HG02610 (cell line): ENCODE data around the gene PCDHGA7.
"Not testable (repeated sequence)": the region's sequence is repeated elsewhere in the genome, so short reads cannot be mapped to it uniquely, and the experiment has no call there.

Experiments
- ATAC-seq: cut with Tn5 transposase; IDR thresholded peaks from one replicate; pipeline ENCODE4 v1.9.1; 2021; ENCODE audit warnings: mild to moderate bottlenecking, moderate library complexity; ENCODE audit not compliant: unreplicated experiment

The PCDHGA7 gene

DNA sequence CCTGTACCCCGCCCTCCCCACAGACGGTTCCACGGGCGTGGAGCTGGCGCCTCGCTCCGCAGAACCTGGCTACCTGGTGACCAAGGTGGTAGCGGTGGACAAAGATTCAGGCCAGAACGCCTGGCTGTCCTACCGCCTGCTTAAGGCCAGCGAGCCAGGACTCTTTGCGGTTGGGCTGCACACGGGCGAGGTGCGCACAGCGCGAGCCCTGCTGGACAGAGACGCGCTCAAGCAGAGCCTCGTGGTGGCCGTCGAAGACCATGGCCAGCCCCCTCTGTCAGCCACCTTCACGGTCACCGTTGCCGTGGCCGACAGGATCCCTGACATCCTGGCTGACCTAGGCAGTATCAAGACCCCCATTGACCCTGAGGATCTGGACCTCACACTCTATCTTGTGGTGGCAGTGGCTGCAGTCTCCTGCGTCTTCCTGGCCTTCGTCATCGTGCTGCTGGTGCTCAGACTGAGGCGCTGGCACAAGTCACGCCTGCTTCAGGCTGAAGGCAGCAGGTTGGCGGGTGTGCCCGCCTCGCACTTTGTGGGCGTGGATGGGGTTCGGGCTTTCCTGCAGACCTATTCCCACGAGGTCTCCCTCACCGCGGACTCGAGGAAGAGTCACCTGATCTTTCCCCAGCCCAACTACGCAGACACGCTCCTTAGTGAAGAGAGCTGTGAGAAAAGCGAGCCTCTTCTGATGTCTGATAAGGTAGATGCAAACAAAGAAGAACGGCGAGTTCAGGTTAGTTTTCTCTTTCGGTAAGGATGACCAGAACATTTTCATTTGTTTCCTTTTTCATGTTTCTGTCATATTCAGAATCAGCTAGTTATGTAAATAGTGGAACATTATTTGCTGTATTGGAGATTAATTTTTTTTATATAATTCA, 16.3 kb upstream of the PCDHGA7 start:
- no peak for ATAC-seq

DNA sequence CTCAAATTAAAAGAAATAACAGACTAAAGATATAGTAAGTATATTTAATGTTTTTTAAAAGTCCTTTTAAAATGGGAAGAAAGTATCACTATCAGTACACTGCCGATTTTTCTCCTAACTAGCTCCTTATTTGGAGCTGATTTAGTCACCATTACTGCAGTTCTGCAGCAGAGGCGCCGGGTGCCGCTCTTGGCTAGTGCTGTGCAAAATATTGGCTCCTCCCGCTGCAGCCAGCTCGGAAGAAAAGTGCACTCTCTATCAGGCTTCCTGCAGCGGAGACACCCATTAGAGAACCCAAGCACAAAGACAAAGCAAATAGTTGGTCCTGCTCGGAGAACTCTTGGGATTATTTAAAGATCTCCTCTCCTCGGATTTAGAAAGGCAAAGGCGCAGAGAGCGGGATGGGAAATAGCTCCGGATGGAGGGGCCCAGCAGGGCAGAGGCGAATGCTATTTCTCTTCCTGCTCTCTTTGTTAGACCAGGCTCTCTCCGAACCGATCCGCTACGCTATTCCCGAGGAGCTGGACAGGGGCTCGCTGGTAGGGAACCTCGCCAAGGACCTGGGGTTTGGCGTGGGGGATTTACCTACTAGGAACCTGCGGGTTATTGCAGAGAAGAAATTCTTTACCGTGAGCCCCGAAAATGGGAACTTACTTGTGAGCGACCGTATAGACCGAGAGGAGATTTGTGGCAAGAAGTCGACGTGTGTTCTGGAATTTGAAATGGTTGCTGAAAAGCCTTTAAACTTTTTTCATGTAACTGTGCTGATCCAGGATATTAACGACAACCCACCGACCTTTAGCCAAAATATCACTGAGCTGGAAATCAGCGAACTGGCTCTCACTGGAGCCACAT, 12.3 kb upstream of the PCDHGA7 start, which contains the start of gene PCDHGB3:
PCDHGB3 (plus strand) TSS at position 249 of the 855 bp plus-strand sequence; CDS start at position 402, 153 bp downstream.
- peak; percentile 65 for ATAC-seq

DNA sequence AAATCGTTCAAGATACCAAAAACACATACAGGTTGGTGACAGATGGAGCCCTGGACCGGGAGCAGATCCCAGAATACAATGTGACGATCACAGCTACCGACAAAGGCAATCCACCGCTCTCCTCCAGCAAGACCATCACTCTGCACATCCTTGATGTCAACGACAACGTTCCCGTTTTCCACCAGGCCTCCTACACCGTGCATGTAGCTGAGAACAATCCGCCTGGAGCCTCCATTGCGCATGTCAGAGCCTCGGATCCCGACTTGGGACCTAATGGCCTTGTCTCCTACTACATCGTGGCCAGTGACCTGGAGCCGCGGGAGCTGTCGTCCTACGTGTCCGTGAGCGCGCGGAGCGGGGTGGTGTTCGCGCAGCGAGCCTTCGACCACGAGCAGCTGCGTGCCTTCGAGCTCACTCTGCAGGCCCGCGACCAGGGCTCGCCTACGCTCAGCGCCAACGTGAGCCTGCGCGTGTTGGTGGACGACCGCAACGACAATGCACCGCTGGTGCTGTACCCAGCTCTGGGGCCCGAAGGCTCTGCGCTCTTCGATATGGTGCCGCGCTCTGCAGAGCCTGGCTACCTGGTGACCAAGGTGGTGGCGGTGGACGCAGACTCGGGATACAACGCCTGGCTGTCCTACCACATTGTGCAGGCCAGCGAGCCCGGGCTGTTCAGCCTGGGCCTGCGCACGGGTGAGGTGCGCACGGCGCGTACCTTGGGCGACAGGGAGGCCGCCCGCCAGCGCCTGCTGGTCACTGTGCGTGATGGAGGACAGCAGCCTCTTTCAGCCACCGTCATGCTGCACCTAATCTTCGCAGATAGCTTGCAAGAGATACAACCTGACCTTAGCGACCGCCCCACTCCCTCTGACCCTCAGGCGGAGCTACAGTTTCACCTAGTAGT, 10.7 kb upstream of the PCDHGA7 start:
- no peak for ATAC-seq

DNA sequence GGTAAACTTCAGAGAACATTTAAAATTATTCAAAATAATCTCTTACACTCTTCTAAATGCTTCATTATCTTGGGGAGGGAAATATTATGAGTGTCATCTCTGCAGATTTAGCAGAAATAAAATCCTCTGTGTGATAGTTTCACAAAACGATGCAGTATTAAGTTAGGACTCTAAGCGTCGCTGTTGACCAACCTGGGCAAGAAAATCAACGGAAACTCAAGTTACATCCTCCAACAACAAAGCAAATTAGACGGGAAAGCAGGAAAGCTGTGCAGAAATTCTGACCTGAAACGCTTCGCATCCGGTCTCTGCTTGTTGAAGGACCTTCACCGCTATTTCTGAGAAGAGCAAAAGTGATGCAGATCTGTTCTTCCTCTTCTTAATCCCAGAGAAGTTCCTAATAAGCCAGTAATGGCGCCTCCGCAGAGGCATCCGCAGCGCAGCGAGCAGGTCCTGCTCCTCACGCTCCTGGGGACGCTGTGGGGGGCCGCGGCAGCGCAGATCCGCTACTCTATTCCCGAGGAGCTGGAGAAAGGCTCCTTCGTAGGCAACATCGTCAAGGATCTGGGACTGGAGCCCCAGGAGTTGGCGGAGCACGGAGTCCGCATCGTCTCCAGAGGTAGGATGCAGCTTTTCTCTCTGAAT, 8.7 kb upstream of the PCDHGA7 start, which contains the start of gene PCDHGA6:
PCDHGA6 (plus strand) TSS at position 219 of the 645 bp plus-strand sequence; CDS start at position 412, 193 bp downstream.
- no peak for ATAC-seq

DNA sequence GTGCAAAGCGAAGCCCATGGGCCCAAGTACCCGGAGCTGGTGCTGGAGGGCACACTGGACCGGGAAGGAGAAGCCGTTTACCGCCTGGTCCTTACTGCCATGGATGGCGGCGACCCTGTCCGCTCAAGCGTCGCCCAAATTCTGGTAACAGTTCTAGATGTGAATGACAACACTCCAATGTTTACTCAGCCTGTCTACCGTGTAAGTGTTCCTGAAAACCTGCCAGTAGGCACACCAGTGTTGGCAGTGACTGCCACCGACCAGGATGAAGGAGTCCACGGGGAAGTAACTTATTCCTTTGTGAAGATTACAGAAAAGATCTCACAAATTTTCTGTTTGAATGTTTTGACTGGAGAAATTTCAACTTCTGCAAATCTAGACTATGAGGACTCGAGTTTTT, 7.9 kb upstream of the PCDHGA7 start:
- no peak for ATAC-seq

DNA sequence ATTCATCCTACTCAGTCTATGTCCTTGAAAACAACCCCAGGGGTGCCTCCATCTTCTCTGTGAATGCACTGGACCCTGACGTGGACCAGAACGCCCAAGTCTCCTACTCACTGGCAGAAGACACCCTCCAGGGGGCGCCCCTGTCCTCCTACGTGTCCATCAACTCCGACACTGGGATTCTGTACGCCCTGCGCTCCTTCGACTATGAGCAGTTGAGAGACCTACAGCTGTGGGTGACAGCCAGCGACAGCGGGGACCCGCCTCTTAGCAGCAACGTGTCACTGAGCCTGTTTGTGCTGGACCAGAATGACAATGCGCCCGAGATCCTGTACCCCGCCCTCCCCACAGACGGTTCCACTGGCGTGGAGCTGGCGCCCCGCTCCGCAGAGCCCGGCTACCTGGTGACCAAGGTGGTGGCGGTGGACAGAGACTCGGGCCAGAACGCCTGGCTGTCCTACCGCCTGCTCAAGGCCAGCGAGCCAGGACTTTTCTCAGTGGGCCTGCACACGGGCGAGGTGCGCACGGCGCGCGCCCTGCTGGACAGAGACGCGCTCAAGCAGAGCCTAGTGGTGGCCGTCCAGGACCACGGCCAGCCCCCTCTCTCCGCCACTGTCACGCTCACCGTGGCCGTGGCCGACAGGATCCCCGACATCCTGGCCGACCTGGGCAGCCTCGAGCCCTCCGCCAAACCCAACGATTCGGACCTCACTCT, 6.9 kb upstream of the PCDHGA7 start:
- not testable (repeated sequence) for ATAC-seq

DNA sequence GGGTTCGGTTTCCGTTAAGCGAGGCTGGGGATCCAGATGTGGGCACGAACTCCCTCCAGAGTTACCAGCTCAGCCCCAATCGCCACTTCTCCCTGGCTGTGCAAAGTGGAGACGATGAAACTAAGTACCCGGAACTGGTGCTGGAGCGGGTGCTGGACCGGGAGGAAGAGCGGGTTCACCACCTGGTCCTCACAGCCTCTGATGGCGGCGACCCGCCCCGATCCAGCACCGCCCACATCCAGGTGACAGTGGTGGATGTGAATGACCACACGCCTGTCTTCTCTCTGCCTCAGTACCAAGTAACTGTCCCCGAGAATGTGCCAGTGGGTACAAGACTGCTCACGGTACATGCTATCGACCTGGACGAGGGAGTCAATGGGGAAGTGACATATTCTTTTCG, 803 bp downstream of the PCDHGA7 start:
- no peak for ATAC-seq

DNA sequence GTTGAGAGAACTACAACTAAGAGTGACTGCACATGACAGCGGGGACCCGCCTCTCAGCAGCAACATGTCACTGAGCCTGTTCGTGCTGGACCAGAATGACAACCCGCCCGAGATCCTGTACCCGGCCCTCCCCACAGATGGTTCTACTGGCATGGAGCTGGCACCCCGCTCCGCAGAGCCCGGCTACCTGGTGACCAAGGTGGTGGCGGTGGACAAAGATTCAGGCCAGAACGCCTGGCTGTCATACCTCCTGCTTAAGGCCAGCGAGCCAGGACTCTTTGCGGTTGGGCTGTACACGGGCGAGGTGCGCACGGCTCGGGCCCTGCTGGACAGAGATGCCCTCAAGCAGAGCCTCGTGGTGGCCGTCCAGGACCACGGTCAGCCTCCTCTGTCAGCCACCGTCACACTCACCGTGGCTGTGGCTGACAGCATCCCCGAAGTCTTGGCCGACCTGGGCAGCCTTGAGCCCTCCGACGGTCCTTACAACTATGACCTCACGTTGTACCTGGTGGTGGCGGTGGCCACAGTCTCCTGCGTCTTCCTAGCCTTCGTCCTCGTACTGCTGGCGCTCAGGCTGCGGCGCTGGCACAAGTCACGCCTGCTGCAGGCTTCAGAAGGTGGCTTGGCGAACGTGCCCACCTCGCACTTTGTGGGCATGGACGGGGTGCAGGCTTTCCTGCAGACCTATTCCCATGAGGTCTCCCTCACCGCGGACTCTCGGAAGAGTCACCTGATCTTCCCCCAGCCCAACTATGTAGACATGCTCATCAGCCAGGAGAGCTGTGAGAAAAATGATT, 2.1 kb downstream of the PCDHGA7 start:
- ATAC-seq: no peak

DNA sequence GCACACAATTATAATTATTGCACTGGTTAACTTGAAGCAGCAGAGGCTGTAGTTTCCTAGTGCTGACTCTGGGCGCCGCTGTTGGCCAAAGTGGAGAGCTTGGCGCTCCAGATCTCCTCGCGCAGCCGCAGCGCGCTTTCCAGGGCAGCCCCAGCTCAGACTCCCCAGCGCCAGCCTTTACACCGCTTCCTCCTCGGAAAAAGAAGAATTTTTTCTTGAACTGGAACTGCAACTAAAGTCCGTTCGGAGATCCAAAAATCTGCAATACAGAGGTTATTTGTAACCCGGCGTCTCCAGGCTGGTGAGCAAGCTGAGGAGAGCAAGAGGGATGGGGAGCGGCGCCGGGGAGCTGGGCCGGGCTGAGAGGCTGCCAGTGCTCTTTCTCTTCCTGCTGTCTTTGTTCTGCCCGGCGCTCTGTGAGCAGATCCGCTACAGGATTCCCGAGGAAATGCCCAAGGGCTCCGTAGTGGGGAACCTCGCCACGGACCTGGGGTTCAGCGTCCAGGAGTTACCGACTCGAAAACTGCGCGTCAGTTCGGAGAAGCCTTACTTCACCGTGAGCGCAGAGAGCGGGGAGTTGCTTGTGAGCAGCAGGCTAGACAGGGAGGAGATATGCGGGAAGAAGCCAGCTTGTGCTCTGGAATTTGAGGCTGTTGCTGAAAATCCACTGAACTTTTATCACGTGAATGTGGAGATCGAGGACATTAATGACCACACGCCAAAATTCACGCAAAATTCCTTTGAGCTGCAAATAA, 5.2 kb downstream of the PCDHGA7 start, which contains the start of gene PCDHGB4:
PCDHGB4 (plus strand) TSS at position 142 of the 755 bp plus-strand sequence; CDS start at position 329, 187 bp downstream.
- ATAC-seq: not testable (repeated sequence)

DNA sequence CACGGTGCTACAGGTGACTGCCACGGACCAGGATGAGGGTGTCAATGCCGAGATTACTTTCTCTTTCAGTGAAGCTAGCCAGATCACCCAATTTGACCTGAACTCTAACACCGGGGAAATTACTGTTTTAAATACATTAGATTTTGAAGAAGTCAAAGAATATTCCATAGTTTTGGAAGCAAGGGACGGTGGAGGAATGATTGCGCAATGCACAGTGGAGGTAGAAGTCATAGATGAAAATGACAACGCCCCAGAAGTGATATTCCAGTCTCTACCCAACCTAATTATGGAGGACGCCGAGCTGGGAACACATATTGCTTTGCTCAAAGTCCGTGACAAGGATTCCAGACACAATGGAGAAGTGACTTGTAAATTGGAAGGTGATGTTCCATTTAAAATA, 6.1 kb downstream of the PCDHGA7 start:
- no peak for ATAC-seq

DNA sequence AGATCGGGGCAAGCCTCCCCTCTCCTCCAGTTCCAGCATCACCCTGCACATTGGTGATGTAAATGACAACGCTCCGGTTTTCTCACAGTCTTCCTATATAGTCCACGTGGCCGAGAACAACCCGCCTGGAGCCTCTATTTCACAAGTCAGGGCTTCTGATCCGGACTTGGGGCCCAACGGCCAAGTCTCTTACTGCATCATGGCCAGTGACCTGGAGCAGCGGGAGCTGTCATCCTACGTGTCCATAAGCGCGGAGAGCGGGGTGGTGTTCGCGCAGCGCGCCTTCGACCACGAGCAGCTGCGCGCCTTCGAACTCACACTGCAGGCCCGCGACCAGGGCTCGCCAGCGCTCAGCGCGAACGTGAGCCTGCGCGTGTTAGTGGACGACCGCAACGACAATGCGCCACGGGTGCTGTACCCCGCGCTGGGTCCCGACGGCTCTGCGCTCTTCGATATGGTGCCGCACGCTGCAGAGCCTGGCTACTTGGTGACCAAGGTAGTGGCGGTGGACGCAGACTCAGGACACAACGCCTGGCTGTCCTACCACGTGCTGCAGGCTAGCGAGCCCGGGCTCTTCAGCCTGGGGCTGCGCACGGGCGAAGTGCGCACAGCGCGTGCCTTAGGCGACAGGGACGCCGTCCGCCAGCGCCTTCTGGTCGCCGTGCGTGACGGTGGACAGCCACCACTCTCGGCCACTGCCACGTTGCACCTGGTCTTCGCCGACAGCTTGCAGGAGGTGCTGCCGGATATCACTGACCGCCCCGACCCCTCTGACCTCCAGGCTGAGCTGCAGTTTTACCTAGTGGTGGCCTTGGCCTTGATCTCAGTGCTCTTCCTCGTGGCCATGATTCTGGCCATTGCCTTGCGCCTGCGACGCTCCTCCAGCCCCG, 6.9 kb downstream of the PCDHGA7 start:
- no peak for ATAC-seq

DNA sequence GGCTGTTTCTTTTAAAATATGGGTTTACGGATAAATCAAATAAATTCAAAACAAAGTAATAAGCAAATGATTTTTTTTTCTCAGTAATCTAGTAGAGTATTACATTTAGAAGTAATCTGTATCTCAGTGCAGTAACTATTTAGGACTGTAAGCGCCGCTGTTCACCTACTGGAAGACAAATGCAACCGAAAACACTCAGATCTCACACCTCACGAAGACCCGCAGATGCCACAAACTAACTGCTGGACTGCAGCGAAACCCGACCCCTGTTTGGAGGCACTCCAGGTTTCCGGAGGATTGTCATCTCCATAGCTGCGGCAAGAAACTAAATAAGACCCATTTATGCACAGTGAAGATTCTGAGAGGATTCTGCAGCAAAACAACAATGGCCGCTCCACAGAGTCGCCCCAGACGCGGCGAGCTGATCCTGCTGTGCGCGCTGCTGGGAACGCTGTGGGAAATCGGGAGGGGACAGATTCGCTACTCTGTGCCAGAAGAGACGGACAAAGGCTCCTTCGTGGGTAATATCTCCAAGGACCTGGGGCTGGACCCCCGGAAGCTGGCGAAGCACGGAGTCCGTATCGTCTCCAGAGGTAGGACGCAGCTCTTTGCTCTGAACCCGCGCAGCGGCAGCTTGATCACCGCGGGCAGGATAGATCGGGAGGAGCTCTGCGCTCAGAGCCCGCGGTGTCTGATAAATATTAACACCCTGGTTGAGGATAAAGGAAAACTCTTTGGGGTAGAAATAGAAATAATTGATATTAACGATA, 10.1 kb downstream of the PCDHGA7 start, which contains the start of gene PCDHGA8:
PCDHGA8 (plus strand) TSS at position 205 of the 770 bp plus-strand sequence; CDS start at position 386, 181 bp downstream.
- no peak for ATAC-seq

DNA sequence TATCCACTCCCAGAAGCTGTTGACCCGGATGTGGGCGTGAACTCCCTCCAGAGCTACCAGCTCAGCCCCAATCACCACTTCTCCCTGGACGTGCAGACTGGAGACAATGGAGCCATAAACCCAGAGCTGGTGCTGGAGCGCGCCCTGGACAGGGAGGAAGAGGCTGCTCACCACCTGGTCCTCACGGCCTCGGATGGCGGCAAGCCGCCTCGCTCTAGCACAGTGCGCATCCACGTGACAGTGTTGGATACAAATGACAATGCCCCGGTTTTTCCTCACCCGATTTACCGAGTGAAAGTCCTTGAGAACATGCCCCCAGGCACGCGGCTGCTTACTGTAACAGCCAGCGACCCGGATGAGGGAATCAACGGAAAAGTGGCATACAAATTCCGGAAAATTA, 10.7 kb downstream of the PCDHGA7 start:
- no peak for ATAC-seq

DNA sequence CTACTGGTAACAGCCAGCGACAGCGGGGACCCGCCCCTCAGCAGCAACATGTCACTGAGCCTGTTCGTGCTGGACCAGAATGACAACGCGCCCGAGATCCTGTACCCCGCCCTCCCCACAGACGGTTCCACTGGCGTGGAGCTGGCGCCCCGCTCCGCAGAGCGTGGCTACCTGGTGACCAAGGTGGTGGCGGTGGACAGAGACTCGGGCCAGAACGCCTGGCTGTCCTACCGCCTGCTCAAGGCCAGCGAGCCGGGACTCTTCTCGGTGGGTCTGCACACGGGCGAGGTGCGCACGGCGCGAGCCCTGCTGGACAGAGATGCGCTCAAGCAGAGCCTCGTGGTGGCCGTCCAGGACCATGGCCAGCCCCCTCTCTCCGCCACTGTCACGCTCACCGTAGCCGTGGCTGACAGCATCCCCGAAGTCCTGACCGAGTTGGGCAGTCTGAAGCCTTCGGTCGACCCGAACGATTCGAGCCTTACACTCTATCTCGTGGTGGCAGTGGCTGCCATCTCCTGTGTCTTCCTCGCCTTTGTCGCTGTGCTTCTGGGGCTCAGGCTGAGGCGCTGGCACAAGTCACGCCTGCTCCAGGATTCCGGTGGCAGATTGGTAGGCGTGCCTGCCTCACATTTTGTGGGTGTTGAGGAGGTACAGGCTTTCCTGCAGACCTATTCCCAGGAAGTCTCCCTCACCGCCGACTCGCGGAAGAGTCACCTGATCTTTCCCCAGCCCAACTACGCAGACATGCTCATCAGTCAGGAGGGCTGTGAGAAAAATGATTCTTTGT, 12.1 kb downstream of the PCDHGA7 start:
- ATAC-seq: not testable (repeated sequence)
